ENCODE measurements around the gene ACOT7. TPM values are rescaled to one million over a fixed set of nuclear protein-coding genes. Genes with fewer than 3 reads are reported as not detected.

ACOT7 gene
- total RNA-seq, 1 donor from 2014 or later: 40.0 TPM

DNA sequence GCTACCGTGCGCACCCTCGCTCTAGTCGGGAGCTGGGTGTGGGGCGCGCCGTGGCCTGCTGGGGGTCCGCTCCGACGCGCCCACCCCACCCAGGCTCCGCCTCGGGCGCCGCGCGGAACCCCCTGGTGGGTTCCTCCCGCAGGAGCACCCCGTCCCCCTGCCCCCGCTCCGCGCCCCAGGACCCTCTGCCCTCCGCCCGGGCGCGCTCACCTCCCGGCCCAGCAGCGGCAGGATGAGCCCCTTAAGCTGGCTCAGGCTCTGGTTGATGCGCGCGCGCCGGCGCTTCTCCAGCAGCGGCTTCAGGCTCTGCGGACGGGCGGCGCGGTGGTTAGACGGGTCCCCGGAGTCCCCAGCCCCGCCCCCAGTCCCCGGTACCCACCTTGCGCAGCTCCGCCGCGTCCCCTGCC is 25.8 kb upstream of the ACOT7 start:
- Mint-ChIP-seq H3K27ac (no peak overlapping the region), H3K27me3 (peaks cover 89% of the 10 kb centered on the region), H3K9me3 (no peaks in the 10 kb centered on the region), H3K4me3 (peak overlapping the region; percentile 81), H3K36me3 (no peaks in the 10 kb centered on the region), H3K4me1 (ENCODE audit: unreplicated experiment) (peaks cover 6% of the 10 kb centered on the region)
- TF ChIP-seq, protein P1, sequence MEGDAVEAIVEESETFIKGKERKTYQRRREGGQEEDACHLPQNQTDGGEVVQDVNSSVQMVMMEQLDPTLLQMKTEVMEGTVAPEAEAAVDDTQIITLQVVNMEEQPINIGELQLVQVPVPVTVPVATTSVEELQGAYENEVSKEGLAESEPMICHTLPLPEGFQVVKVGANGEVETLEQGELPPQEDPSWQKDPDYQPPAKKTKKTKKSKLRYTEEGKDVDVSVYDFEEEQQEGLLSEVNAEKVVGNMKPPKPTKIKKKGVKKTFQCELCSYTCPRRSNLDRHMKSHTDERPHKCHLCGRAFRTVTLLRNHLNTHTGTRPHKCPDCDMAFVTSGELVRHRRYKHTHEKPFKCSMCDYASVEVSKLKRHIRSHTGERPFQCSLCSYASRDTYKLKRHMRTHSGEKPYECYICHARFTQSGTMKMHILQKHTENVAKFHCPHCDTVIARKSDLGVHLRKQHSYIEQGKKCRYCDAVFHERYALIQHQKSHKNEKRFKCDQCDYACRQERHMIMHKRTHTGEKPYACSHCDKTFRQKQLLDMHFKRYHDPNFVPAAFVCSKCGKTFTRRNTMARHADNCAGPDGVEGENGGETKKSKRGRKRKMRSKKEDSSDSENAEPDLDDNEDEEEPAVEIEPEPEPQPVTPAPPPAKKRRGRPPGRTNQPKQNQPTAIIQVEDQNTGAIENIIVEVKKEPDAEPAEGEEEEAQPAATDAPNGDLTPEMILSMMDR (conservative IDR thresholded peaks at IDR 0.05): no peak
- no peak for DNase-seq (ENCODE audit: extremely low spot score, unreplicated experiment)

DNA sequence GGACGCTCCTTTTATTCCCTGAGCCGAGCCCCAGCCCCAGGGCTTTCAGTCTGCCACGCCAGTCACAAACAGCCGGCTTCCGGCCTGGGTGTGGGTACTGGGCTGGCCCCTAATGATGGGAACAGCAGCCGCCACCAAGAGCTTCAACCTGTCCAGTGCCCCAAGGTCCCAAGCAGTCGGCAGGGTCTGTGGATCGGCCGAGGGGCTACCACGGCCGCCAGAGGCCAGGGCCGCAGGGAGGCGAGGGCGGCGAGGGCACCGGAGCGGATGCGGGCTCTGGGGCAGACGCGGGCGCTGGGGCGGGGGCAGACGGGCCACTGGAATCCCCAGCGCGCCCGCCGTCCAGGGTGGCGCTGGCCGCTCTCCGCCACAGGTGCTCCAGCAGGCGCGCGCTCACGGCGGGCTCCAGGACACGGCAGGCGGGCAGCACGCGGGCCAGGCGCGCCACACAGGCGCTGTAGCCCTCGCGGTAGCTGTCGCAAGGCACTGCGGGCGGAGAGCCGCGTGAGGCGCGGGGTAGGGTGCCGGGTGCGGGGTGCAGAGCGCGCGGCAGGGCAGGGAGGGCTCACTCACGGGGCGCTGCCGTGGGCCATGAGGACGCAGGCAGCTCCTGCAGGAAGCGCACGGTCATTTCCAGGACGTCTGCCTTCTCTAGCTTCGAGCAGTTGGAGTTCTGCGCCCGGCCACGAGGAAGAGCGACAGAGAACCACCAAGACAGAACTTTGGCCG is 25.3 kb upstream of the ACOT7 start:
- peak overlapping the region; percentile 81 for H3K4me3 Mint-ChIP-seq
- DNase-seq (ENCODE audit: extremely low spot score, unreplicated experiment): no peak
- H3K9me3 Mint-ChIP-seq: no peaks in the 10 kb centered on the region
- H3K27ac Mint-ChIP-seq: no peak overlapping the region
- H3K27me3 Mint-ChIP-seq: peaks cover 87% of the 10 kb centered on the region
- peaks cover 9% of the 10 kb centered on the region for H3K4me1 Mint-ChIP-seq (ENCODE audit: unreplicated experiment)
- no peaks in the 10 kb centered on the region for H3K36me3 Mint-ChIP-seq
- TF ChIP-seq, protein P1 (conservative IDR thresholded peaks at IDR 0.05): no peak

DNA sequence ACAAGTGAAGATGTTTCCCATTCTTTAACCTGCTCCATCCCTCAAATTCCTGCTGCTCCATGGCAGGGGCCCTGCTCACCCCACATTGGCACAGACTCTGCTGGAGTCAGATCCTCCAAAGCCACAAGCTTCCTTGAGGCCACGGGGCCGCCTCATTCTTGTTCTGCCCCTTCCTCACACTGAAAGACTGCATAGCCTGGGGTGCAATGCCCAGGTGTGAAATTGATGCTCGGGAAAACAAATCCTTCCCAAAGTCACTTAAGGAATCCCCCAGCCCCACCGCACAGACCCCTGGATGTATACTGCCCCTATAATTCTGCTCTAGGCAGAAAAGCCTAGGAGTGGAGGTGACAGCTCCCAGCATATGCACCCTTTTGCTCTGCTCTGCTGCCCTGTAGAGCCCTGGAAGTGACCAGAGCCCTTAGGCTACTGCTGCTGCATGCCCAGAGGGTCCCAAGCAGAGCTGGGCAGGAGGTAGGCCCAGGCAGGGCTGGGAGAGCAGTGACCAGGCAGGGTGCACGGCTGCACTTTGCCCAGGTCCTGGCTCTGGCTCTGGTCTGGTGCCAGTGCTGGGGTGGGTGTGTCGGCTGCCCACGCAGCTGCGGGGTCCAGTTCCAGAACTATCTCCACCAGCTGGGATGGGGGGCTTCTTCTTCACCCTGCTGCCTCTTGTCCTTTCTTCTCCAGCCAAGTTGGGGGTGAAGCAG is 24.5 kb upstream of the ACOT7 start:
- TF ChIP-seq, protein P1 (conservative IDR thresholded peaks at IDR 0.05): no peak
- DNase-seq (ENCODE audit: extremely low spot score, unreplicated experiment): no peak
- peaks cover 9% of the 10 kb centered on the region for H3K4me1 Mint-ChIP-seq (ENCODE audit: unreplicated experiment)
- peaks cover 83% of the 10 kb centered on the region for H3K27me3 Mint-ChIP-seq
- H3K36me3 Mint-ChIP-seq: no peaks in the 10 kb centered on the region
- H3K9me3 Mint-ChIP-seq: no peaks in the 10 kb centered on the region
- no peak overlapping the region for H3K27ac Mint-ChIP-seq
- peak overlapping the region; percentile 49 for H3K4me3 Mint-ChIP-seq

DNA sequence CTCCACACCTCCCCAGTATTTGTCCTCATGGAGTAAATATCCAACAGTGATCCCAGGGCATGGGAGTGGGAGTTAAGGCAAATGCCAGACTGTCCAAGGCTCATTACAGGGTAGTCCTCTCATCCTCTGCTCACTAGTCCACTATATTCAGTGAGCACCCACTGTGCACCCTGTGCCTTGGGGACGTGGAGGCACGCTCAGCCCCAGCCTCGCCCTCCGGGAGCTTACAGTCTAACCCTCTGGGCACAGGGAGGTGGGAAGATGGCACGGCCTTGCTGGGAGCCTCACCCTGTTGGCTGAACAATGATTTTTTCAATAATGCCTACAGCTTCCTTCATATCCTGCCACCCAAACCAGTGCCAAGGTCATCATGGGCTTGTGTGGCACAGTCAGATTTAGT is 23.3 kb upstream of the ACOT7 start:
- no peak overlapping the region for H3K4me3 Mint-ChIP-seq
- TF ChIP-seq, protein P1 (conservative IDR thresholded peaks at IDR 0.05): no peak
- no peaks in the 10 kb centered on the region for H3K36me3 Mint-ChIP-seq
- peaks cover 13% of the 10 kb centered on the region for H3K4me1 Mint-ChIP-seq (ENCODE audit: unreplicated experiment)
- H3K27ac Mint-ChIP-seq: peak overlapping the region; percentile 99
- peaks cover 76% of the 10 kb centered on the region for H3K27me3 Mint-ChIP-seq
- no peak for DNase-seq (ENCODE audit: extremely low spot score, unreplicated experiment)
- no peaks in the 10 kb centered on the region for H3K9me3 Mint-ChIP-seq

DNA sequence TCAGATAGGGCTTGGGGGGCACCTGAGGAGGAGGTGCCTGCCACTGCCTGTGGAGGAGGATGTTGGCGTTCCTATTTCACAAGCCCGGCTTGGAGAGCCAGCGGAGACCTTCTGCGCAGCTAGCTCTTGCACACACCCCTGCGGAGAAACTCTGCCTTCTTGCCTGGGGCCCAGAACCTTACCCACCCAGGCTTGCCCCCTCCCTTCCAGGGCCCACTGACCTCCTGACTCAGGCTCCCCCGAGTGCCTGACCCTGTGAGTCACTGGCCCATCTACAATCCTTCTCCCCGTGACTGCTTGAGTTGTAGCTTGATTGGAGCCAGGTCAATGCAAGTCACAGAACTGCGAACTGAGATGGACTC is 22.7 kb upstream of the ACOT7 start:
- no peaks in the 10 kb centered on the region for H3K9me3 Mint-ChIP-seq
- peaks cover 72% of the 10 kb centered on the region for H3K27me3 Mint-ChIP-seq
- H3K4me1 Mint-ChIP-seq (ENCODE audit: unreplicated experiment): peaks cover 13% of the 10 kb centered on the region
- H3K4me3 Mint-ChIP-seq: no peak overlapping the region
- no peaks in the 10 kb centered on the region for H3K36me3 Mint-ChIP-seq
- no peak for DNase-seq (ENCODE audit: extremely low spot score, unreplicated experiment)
- TF ChIP-seq, protein P1 (conservative IDR thresholded peaks at IDR 0.05): no peak
- peak overlapping the region; percentile 99 for H3K27ac Mint-ChIP-seq

Measured in type B pancreatic cell (in vitro differentiated cells).